ENCODE results near the gene FLNC. TPM values are rescaled to one million over a fixed set of nuclear protein-coding genes. Genes with fewer than 3 reads are reported as not detected.

FLNC gene
- total and polyA plus RNA-seq, 2 of the 4 experiments (the other 2 are of a cell fraction) = 116 to 154 TPM

Other genes with a start within 250 kb of the FLNC start
- gene GARIN1A, start 158.1 kb upstream of the FLNC start, total RNA-seq (2012; rRNA removed) = 0.18 and 0.28 TPM in 2 replicates
- 1.4 and 1.6 TPM in 2 replicates for gene GARIN1A, start 158.1 kb upstream of the FLNC start, polyA plus RNA-seq (2012; rRNA removed)
- gene CALU, start 91.0 kb upstream of the FLNC start, total RNA-seq (2012; rRNA removed) = 421 and 914 TPM in 2 replicates
- 426 and 525 TPM in 2 replicates for gene CALU, start 91.0 kb upstream of the FLNC start, polyA plus RNA-seq (2012; rRNA removed)
- gene OPN1SW, start 54.6 kb upstream of the FLNC start, total RNA-seq (2012; rRNA removed) = not detected in 2 replicates
- not detected in 2 replicates for gene OPN1SW, start 54.6 kb upstream of the FLNC start, polyA plus RNA-seq (2012; rRNA removed)
- gene CCDC136, start 38.4 kb upstream of the FLNC start, total RNA-seq (2012; rRNA removed) = 7.7 and 8.3 TPM in 2 replicates
- 15.1 and 18.0 TPM in 2 replicates for gene CCDC136, start 38.4 kb upstream of the FLNC start, polyA plus RNA-seq (2012; rRNA removed)
- gene ATP6V1F, start 32.5 kb downstream of the FLNC start, total RNA-seq (2012; rRNA removed) = 61.1 and 104 TPM in 2 replicates
- gene ATP6V1F, start 32.5 kb downstream of the FLNC start, polyA plus RNA-seq (2012; rRNA removed) = 321 and 346 TPM in 2 replicates
- gene KCP, start 80.3 kb downstream of the FLNC start, total RNA-seq (2012; rRNA removed) = not detected in 2 replicates
- gene KCP, start 80.3 kb downstream of the FLNC start, polyA plus RNA-seq (2012; rRNA removed) = 0.03 and 0.07 TPM in 2 replicates
- gene IRF5, start 107.5 kb downstream of the FLNC start, total RNA-seq (2012; rRNA removed) = 0.18 TPM in 1 of 2 replicates, not detected in the other
- 0.14 TPM in 1 of 2 replicates, not detected in the other for gene IRF5, start 107.5 kb downstream of the FLNC start, polyA plus RNA-seq (2012; rRNA removed)
- 77.2 and 78.6 TPM in 2 replicates for gene TNPO3, start 224.7 kb downstream of the FLNC start, total RNA-seq (2012; rRNA removed)
- gene TNPO3, start 224.7 kb downstream of the FLNC start, polyA plus RNA-seq (2012; rRNA removed) = 21.8 and 24.2 TPM in 2 replicates

Data from IMR-90 (cell line).